Measurements from ENCODE around the gene SOAT2.
"Not testable (repeated sequence)": the region's sequence is repeated elsewhere in the genome, so short reads cannot be mapped to it uniquely, and the experiment has no call there.

Gene SOAT2

GRCh38 chr12:53105712-53106439 lies 2.6 kb downstream of the SOAT2 start:
- DNase-seq (ENCODE audit: low spot score): no peak

GRCh38 chr12:53107122-53107521 lies 3.8 kb downstream of the SOAT2 start:
- no peak for DNase-seq (ENCODE audit: low spot score)

GRCh38 chr12:53112431-53112830 lies 9.1 kb downstream of the SOAT2 start:
- not testable (repeated sequence) for DNase-seq (ENCODE audit: low spot score)

- no peak for DNase-seq (ENCODE audit: low spot score)
Measured at GRCh38 chr12:53113136-53113705, 9.9 kb downstream of the SOAT2 start.

- no peak for DNase-seq (ENCODE audit: low spot score)
Measured at GRCh38 chr12:53113951-53114350, 10.7 kb downstream of the SOAT2 start.

- DNase-seq (ENCODE audit: low spot score): no peak
Measured at GRCh38 chr12:53115112-53115890, 12.0 kb downstream of the SOAT2 start.

- DNase-seq (ENCODE audit: low spot score): no peak
Measured at GRCh38 chr12:53115891-53116648, 12.8 kb downstream of the SOAT2 start.

GRCh38 chr12:53118751-53119300 lies 15.5 kb downstream of the SOAT2 start:
- no peak for DNase-seq (ENCODE audit: low spot score)

GRCh38 chr12:53120685-53121525 lies 17.6 kb downstream of the SOAT2 start:
- no peak for DNase-seq (ENCODE audit: low spot score)

- no peak for DNase-seq (ENCODE audit: low spot score)
Measured at GRCh38 chr12:53122961-53123468, 19.7 kb downstream of the SOAT2 start.

GRCh38 chr12:53123578-53124351 lies 20.5 kb downstream of the SOAT2 start:
- DNase-seq (ENCODE audit: low spot score): no peak

- DNase-seq (ENCODE audit: low spot score): no peak
Measured at GRCh38 chr12:53124352-53124723, 21.1 kb downstream of the SOAT2 start.

- DNase-seq (ENCODE audit: low spot score): no peak
Measured at GRCh38 chr12:53127169-53127568, 23.9 kb downstream of the SOAT2 start.

- DNase-seq (ENCODE audit: low spot score): no peak
Measured at GRCh38 chr12:53128780-53129569, 25.7 kb downstream of the SOAT2 start.

GRCh38 chr12:53131844-53132243 lies 28.6 kb downstream of the SOAT2 start:
- DNase-seq (ENCODE audit: low spot score): no peak

GRCh38 chr12:53133722-53134121 lies 30.4 kb downstream of the SOAT2 start:
- DNase-seq (ENCODE audit: low spot score): no peak

- no peak for DNase-seq (ENCODE audit: low spot score)
Measured at GRCh38 chr12:53143355-53143754, 40.1 kb downstream of the SOAT2 start.

- DNase-seq (ENCODE audit: low spot score): no peak
Measured at GRCh38 chr12:53145383-53146260, 42.3 kb downstream of the SOAT2 start.

All from hematopoietic multipotent progenitor cell treated with erythropoietin and hydrocortisone succinate and interleukin-3 and kit ligand, for 15 days (in vitro differentiated cells).